HepG2 (cell line): ENCODE measurements around the gene HNRNPUL2. TPM values are rescaled to one million over a fixed set of nuclear protein-coding genes. Genes with fewer than 3 reads are reported as not detected.
A peak's percentile ranks its signal among the peaks of the same experiment; 100 is the strongest.

ENCODE experiments used
- HMGXB3 ChIP-seq: sonication (generic); formaldehyde crosslinking; IDR thresholded peaks from 2 replicates; pipeline ENCODE4 v1.4.0; 2020; ENCODE audit warnings: missing genetic modification reagents, borderline replicate concordance
- HOXA7 ChIP-seq: sonication (generic); formaldehyde crosslinking; IDR thresholded peaks from 2 replicates; pipeline ENCODE4 v1.8.1; 2022; ENCODE audit warnings: mild to moderate bottlenecking, missing genetic modification reagents, moderate library complexity
- IKZF4 ChIP-seq: sonication (generic); formaldehyde crosslinking; IDR thresholded peaks from 2 replicates; pipeline ENCODE4 v1.5.1; 2020; ENCODE audit warnings: borderline replicate concordance, mild to moderate bottlenecking, low read depth, missing genetic modification reagents; ENCODE audit errors: not compliant biosample characterization
- NCOA2 ChIP-seq: sonication (generic); formaldehyde crosslinking; IDR thresholded peaks from 2 replicates; pipeline ENCODE4 v1.8.0; 2022; ENCODE audit warnings: inconsistent platforms
- NONO ChIP-seq, 2 experiments: fragments of 450-650 bp in 1 of 2; sonication (generic) in 1 of 2; formaldehyde crosslinking in 1 of 2; IDR thresholded peaks in 1 of 2; conservative IDR thresholded peaks in 1 of 2; 2 replicates each; pipeline versions ENCODE4 v1.6.1 to v1.8.0; 2017 to 2022; ENCODE audit warnings: mild to moderate bottlenecking in 1 of 2, missing genetic modification reagents in 1 of 2, moderate library complexity in 1 of 2
- RAD51 ChIP-seq: fragments of 450-650 bp; IDR thresholded peaks from 2 replicates; pipeline ENCODE4 v1.6.1; 2016; ENCODE audit warnings: borderline replicate concordance
- REXO4 ChIP-seq: sonication (generic); formaldehyde crosslinking; IDR thresholded peaks from 2 replicates; pipeline ENCODE4 v1.8.0; 2022; ENCODE audit warnings: missing genetic modification reagents, mild to moderate bottlenecking, borderline replicate concordance
- SAP130 ChIP-seq: IDR thresholded peaks from 2 replicates; pipeline ENCODE4 v1.6.1; 2016; ENCODE audit warnings: low read depth
- SNAI1 ChIP-seq: sonication (generic); formaldehyde crosslinking; IDR thresholded peaks from 2 replicates; pipeline ENCODE4 v1.5.0; 2020; ENCODE audit warnings: mild to moderate bottlenecking, missing genetic modification reagents, borderline replicate concordance
- TEAD3 ChIP-seq: optimal IDR thresholded peaks from 2 replicates; pipeline ENCODE3; 2016; ENCODE audit warnings: borderline replicate concordance
- ZFP36 ChIP-seq: fragments of 150-350 bp; IDR thresholded peaks from 2 replicates; pipeline ENCODE4 v1.6.1; 2018; ENCODE audit warnings: borderline replicate concordance, low read length, low read depth; ENCODE audit not compliant: partially characterized antibody
- ZNF136 ChIP-seq: sonication (generic); formaldehyde crosslinking; IDR thresholded peaks from 2 replicates; pipeline ENCODE4 v1.8.1; 2022; ENCODE audit warnings: low read depth, mild to moderate bottlenecking, moderate library complexity, missing genetic modification reagents
- ZNF274 ChIP-seq: sonication (generic); formaldehyde crosslinking; IDR thresholded peaks from 2 replicates; pipeline ENCODE4 v1.5.1; 2020; ENCODE audit warnings: mild to moderate bottlenecking, missing genetic modification reagents
- ZNF691 ChIP-seq: sonication (generic); formaldehyde crosslinking; IDR thresholded peaks from 2 replicates; pipeline ENCODE4 v1.4.0; 2020; ENCODE audit warnings: missing genetic modification reagents, low read depth, mild to moderate bottlenecking, borderline replicate concordance
- ZNF772 ChIP-seq: sonication (generic); formaldehyde crosslinking; IDR thresholded peaks from 2 replicates; pipeline ENCODE4 v1.5.0; 2020; ENCODE audit warnings: mild to moderate bottlenecking, missing genetic modification reagents
- ZNF777 ChIP-seq: sonication (generic); formaldehyde crosslinking; IDR thresholded peaks from 2 replicates; pipeline ENCODE4 v1.4.0; 2020; ENCODE audit warnings: missing genetic modification reagents
- ZNF800 ChIP-seq: sonication (generic); formaldehyde crosslinking; IDR thresholded peaks from 2 replicates; pipeline ENCODE4 v1.4.0; 2020; ENCODE audit warnings: missing genetic modification reagents
- ZSCAN31 ChIP-seq: sonication (generic); formaldehyde crosslinking; IDR thresholded peaks from 2 replicates; pipeline ENCODE4 v1.5.0; 2020; ENCODE audit warnings: low read depth, mild to moderate bottlenecking, missing genetic modification reagents
- polyA plus RNA-seq, 8 experiments: library from polyadenylated mRNA; depleted of rRNA in 3 of 8; stranded (reverse) in 7 of 8; unstranded in 1 of 8; fragments of >200 nt; fragmentation: Illumina TruSeq in 4 of 8; extraction: Trizol in 4 of 8; gene quantifications; 2 replicates each; pipeline versions ENCODE4 v1.2.1 to v1.2.3, GENCODE V29; 2011 to 2016; ENCODE audit warnings: low read depth in 4 of 8, missing spikeins in 1 of 8, mixed read lengths in 1 of 8; ENCODE audit not compliant: insufficient read depth in 1 of 8
- total RNA-seq, 5 experiments: library from RNA; depleted of rRNA; stranded (reverse); fragments of >200 nt; fragmentation: Illumina TruSeq; extraction: Trizol; gene quantifications; 2 replicates each; pipeline ENCODE4 v1.2.3, GENCODE V29; 2016; ENCODE audit warnings: low read depth in 1 of 5

Gene HNRNPUL2
- total and polyA plus RNA-seq, 2 of the 13 experiments (the other 11 are each of a cell fraction or from before 2014, with no cell fraction given) = 8.4 to 9.6 TPM

GRCh38 chr11:62727165-62727871 is at the start of gene HNRNPUL2 (continued):
- TF ChIP-seq HMGXB3 (CRISPR knock-in tag) (no peak), ZFP36 (no peak), ZNF772 (CRISPR knock-in tag) (peak; percentile 86; the same call in 1 of the 2 replicates), HOXA7 (CRISPR knock-in tag) (no peak), ZNF777 (CRISPR knock-in tag) (peak; percentile 60; the same call in 1 of the 2 replicates), TEAD3 (CRISPR knock-in tag) (no peak), SAP130 (CRISPR knock-in tag) (peak; percentile 92), ZNF274 (CRISPR knock-in tag) (peak; percentile 80; the same call in 1 of the 2 replicates), SNAI1 (CRISPR knock-in tag) (no peak), RAD51 (no peak), IKZF4 (peak; percentile 93), REXO4 (CRISPR knock-in tag) (no peak; the same call in 1 of the 2 replicates), ZNF691 (CRISPR knock-in tag) (peak; percentile 64; the same call in 1 of the 2 replicates), ZNF136 (CRISPR knock-in tag) (no peak), NONO (IDR thresholded peaks at IDR 0.05) (no peak), NONO (CRISPR knock-in tag; conservative IDR thresholded peaks at IDR 0.05) (peak; percentile 92), NCOA2 (peak; percentile 59), ZNF800 (CRISPR knock-in tag) (peak; percentile 41; the same call in 1 of the 2 replicates), ZSCAN31 (CRISPR knock-in tag) (peak; percentile 75; the same call in 1 of the 2 replicates)
